ENCODE measurements around the gene GPRC5C. TPM values are rescaled to one million over a fixed set of nuclear protein-coding genes. Genes with fewer than 3 reads are reported as not detected.

GPRC5C gene
- total and polyA plus RNA-seq, 2 of the 13 experiments (the other 11 are each of a cell fraction or from before 2014, with no cell fraction given) = 85.6 to 300 TPM

DNA sequence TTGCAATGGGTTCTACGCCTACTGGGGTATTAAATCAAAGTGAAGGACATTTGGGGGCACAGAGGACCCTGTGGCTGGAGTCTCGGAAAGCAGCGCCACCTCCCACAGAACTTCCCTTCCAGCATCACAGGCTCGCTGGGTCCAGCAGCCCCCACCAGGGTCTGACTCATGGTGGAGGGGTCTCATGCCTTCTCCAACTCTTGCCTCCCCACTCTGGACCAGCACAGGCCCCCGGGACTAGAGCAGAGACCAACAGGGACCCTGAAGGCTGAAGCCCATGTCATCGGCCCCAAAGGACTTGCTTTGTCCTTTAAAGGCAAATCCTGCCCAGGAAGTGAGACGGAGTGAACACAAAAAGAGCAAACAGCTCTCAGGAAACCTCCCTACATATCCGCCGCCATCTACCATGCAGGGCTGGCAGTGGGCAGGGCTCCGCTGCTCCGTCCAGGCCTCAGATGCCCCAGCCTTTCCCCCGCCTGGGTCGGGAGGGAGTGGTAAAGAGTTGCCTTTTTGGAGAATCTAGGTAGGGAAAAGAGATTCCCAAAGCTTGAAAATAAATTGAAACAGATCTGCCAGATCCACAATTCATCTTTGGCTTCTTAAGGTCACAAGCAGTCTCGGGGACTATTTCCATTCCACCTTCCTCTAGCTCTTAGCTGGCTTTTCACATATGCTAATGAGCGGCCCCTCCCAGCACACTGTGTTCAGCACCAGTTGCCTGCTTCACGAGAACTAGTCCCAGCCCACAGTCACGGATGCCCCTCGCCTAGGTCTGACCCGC, 2.1 kb upstream of the GPRC5C start (continued):
- TF ChIP-seq, protein P1, sequence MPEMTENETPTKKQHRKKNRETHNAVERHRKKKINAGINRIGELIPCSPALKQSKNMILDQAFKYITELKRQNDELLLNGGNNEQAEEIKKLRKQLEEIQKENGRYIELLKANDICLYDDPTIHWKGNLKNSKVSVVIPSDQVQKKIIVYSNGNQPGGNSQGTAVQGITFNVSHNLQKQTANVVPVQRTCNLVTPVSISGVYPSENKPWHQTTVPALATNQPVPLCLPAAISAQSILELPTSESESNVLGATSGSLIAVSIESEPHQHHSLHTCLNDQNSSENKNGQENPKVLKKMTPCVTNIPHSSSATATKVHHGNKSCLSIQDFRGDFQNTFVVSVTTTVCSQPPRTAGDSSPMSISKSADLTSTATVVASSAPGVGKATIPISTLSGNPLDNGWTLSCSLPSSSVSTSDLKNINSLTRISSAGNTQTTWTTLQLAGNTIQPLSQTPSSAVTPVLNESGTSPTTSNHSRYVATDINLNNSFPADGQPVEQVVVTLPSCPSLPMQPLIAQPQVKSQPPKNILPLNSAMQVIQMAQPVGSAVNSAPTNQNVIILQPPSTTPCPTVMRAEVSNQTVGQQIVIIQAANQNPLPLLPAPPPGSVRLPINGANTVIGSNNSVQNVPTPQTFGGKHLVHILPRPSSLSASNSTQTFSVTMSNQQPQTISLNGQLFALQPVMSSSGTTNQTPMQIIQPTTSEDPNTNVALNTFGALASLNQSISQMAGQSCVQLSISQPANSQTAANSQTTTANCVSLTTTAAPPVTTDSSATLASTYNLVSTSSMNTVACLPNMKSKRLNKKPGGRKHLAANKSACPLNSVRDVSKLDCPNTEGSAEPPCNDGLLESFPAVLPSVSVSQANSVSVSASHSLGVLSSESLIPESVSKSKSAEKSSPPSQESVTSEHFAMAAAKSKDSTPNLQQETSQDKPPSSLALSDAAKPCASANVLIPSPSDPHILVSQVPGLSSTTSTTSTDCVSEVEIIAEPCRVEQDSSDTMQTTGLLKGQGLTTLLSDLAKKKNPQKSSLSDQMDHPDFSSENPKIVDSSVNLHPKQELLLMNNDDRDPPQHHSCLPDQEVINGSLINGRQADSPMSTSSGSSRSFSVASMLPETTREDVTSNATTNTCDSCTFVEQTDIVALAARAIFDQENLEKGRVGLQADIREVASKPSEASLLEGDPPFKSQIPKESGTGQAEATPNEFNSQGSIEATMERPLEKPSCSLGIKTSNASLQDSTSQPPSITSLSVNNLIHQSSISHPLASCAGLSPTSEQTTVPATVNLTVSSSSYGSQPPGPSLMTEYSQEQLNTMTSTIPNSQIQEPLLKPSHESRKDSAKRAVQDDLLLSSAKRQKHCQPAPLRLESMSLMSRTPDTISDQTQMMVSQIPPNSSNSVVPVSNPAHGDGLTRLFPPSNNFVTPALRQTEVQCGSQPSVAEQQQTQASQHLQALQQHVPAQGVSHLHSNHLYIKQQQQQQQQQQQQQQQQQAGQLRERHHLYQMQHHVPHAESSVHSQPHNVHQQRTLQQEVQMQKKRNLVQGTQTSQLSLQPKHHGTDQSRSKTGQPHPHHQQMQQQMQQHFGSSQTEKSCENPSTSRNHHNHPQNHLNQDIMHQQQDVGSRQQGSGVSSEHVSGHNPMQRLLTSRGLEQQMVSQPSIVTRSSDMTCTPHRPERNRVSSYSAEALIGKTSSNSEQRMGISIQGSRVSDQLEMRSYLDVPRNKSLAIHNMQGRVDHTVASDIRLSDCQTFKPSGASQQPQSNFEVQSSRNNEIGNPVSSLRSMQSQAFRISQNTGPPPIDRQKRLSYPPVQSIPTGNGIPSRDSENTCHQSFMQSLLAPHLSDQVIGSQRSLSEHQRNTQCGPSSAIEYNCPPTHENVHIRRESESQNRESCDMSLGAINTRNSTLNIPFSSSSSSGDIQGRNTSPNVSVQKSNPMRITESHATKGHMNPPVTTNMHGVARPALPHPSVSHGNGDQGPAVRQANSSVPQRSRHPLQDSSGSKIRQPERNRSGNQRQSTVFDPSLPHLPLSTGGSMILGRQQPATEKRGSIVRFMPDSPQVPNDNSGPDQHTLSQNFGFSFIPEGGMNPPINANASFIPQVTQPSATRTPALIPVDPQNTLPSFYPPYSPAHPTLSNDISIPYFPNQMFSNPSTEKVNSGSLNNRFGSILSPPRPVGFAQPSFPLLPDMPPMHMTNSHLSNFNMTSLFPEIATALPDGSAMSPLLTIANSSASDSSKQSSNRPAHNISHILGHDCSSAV (CRISPR knock-in tag; IDR thresholded peaks at IDR 0.05; ENCODE audit: borderline replicate concordance) = no peak
- TF ChIP-seq SMYD3 (CRISPR knock-in tag; IDR thresholded peaks at IDR 0.05) (0 out of 2 replicates have a peak, but pooled peaks have one; percentile 17), CBX2 (IDR thresholded peaks at IDR 0.05; ENCODE audit: low read depth, low read length) (no peak), CBX2 (CRISPR knock-in tag; IDR thresholded peaks at IDR 0.05; ENCODE audit: low read depth) (no peak), DR1 (CRISPR knock-in tag; IDR thresholded peaks at IDR 0.05) (no peak), ZSCAN22 (CRISPR knock-in tag; IDR thresholded peaks at IDR 0.05) (peak; percentile 83; the same call in 1 of the 2 replicates), RFX3 (CRISPR knock-in tag; IDR thresholded peaks at IDR 0.05) (no peak), YEATS2 (CRISPR knock-in tag; IDR thresholded peaks at IDR 0.05; ENCODE audit: borderline replicate concordance) (peak; percentile 44; the same call in 1 of the 2 replicates), SUZ12 (IDR thresholded peaks at IDR 0.05; ENCODE audit: low read depth, low read length) (no peak), HNRNPL (IDR thresholded peaks at IDR 0.05; ENCODE audit: low read depth, low read length) (0 out of 2 replicates have a peak, but pooled peaks have one; percentile 60), TGIF2 (CRISPR knock-in tag; IDR thresholded peaks at IDR 0.05) (0 out of 2 replicates have a peak, but pooled peaks have one; percentile 74), ZNF251 (CRISPR knock-in tag; IDR thresholded peaks at IDR 0.05) (no peak), KDM4B (CRISPR knock-in tag; IDR thresholded peaks at IDR 0.05) (peak; percentile 80; the same call in 1 of the 2 replicates)
- TF ChIP-seq, protein P2, sequence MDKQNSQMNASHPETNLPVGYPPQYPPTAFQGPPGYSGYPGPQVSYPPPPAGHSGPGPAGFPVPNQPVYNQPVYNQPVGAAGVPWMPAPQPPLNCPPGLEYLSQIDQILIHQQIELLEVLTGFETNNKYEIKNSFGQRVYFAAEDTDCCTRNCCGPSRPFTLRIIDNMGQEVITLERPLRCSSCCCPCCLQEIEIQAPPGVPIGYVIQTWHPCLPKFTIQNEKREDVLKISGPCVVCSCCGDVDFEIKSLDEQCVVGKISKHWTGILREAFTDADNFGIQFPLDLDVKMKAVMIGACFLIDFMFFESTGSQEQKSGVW (CRISPR knock-in tag; IDR thresholded peaks at IDR 0.05; ENCODE audit: borderline replicate concordance) = no peak

Measured in HepG2 (cell line).